Ovary (tissue), 9 donors: Measurements from ENCODE around the gene DNASE1L1. TPM values are rescaled to one million over a fixed set of nuclear protein-coding genes. Genes with fewer than 3 reads are reported as not detected.
A peak's percentile ranks its signal among the peaks of the same experiment; 100 is the strongest.

Source experiments
- DNase-seq, 5 donors: peaks; one replicate each; pipeline ENCODE4 v3.0.0-alpha.2; 2019 to 2020
- H3K27ac ChIP-seq, 2 donors: fragments of 200-600 bp; one replicate each; pipeline versions ENCODE4 v1.5.1 to v1.8.0; 2019 to 2022
- H3K27me3 ChIP-seq: fragments of 200-600 bp; one replicate; pipeline ENCODE4 v1.8.0; 2022
- H3K36me3 ChIP-seq: fragments of 200-600 bp; sonication (generic); one replicate; pipeline ENCODE4 v1.5.1; 2019
- H3K4me1 ChIP-seq: one replicate; pipeline ENCODE4 v1.8.1; 2013; ENCODE audit warnings: mild to moderate bottlenecking, moderate library complexity; ENCODE audit not compliant: insufficient read depth
- H3K4me3 ChIP-seq: fragments of 200-600 bp; sonication (generic); one replicate; pipeline ENCODE4 v1.5.1; 2017
- H3K9me3 ChIP-seq, 2 donors: fragments of 200-600 bp in 1 of 2; sonication (generic) in 1 of 2; one replicate each; pipeline versions ENCODE4 v1.5.1 to v1.8.1; 2013 to 2019; ENCODE audit warnings: mild to moderate bottlenecking in 1 of 2, moderate library complexity in 1 of 2
- CTCF ChIP-seq, 3 donors: fragments of 450-650 bp in 2 of 3; fragments of 200-600 bp in 1 of 3; IDR thresholded peaks; one replicate each; pipeline versions ENCODE4 v1.5.1 to v1.8.0; 2016 to 2022; ENCODE audit warnings: antibody characterized with exemption in 3 of 3, mild to moderate bottlenecking in 1 of 3
- EP300 ChIP-seq: sonication (generic); formaldehyde crosslinking; IDR thresholded peaks from one replicate; pipeline ENCODE4 v1.6.1; 2017; ENCODE audit warnings: antibody characterized with exemption
- POLR2A ChIP-seq: fragments of 450-650 bp; IDR thresholded peaks from one replicate; pipeline ENCODE4 v1.6.1; 2017; ENCODE audit warnings: antibody characterized with exemption, mild to moderate bottlenecking, moderate library complexity
- WGBS, 3 donors: extraction: QIAGEN DNeasy Blood & Tissue Kit in 1 of 3; methylation state at CpG; one replicate each; pipeline versions ENCODE4 v1.1.5 to v1.1.7; 2013 to 2017; 5-methylcytosine and 5-hydroxymethylcytosine counted together
- intact Hi-C, 4 donors: fragments of 100-400 bp; cut with DNase I; formaldehyde crosslinking; loops; one replicate each; pipeline versions ENCODE4 v1.11.0 to v1.15.1; 2022 to 2023
- polyA plus RNA-seq, 2 donors: library from polyadenylated mRNA; stranded (reverse); fragments of 200-250 nt in 1 of 2; fragments of 350-450 nt in 1 of 2; fragmentation: Illumina TruSeq in 1 of 2; extraction: RNeasy Lipid Tissue Mini Kit (QIAGEN cat#74804) in 1 of 2; gene quantifications; one replicate each; pipeline ENCODE4 v1.2.3, GENCODE V29; 2013 to 2014
- total RNA-seq, 7 donors: library from RNA; depleted of rRNA in 2 of 7; stranded (reverse); fragments of >200 nt in 2 of 7; fragmentation: NEBNext Ultra II Directional in 3 of 7; extraction: Animal tissue kit (Norgen Biotek cat#: 25700) in 3 of 7; gene quantifications; one replicate each; pipeline versions ENCODE4 v1.1.0 to v1.2.4, GENCODE V29; 2016 to 2023
- donor health status: DM: no; HTN: no; CAD: no; lungs with moderate emphysema.
- donor health status: DM: no; HTN: no; CAD: no.
- donor health status: Bipolar disorder and iron deficiency.
- donor health status: DM: yes; HTN: yes; CAD: no.
- donor health status: DM: no; HTN: no; CAD: no.
- donor health status: DM: yes; HTN: yes; CAD: no.

DNASE1L1 gene
- total and polyA plus RNA-seq, 9 donors = 11.9 to 21.4 (median 17.2) TPM

- Histone ChIP-seq H3K27me3 (no peaks in the 10 kb centered on the region), H3K27ac (peak overlapping the region in 1 of 2 donors; percentile 16), H3K36me3 (no peaks in the 10 kb centered on the region), H3K4me1 (peaks cover 8% of the 10 kb centered on the region), H3K9me3 (no peaks in the 10 kb centered on the region), H3K4me3 (no peak overlapping the region)
- intact Hi-C loops = no loop called here
- TF ChIP-seq POLR2A (no peak), EP300 (no peak), CTCF (IDR thresholded peaks at IDR 0.05) (no peak)
- DNase-seq = no peak
- WGBS, 3 donors = 59 to 83% (median 74%) methylated on average over 8 to 11 of the region's 11 CpGs
Observed at GRCh38 chrX:154366666-154367055, 42.4 kb downstream of the DNASE1L1 start.

GRCh38 chrX:154365997-154366665 lies 42.9 kb downstream of the DNASE1L1 start:
- H3K36me3 ChIP-seq = no peaks in the 10 kb centered on the region
- H3K27ac ChIP-seq = no peak overlapping the region
- intact Hi-C loops = no loop called here
- peaks cover 8% of the 10 kb centered on the region for H3K4me1 ChIP-seq
- WGBS, 3 donors = 76 to 77% (median 77%) methylated on average over 31 to 32 of the region's 32 CpGs
- TF ChIP-seq EP300 = no peak
- no peak overlapping the region for H3K4me3 ChIP-seq
- H3K27me3 ChIP-seq = no peaks in the 10 kb centered on the region
- DNase-seq = no peak
- H3K9me3 ChIP-seq = no peaks in the 10 kb centered on the region

GRCh38 chrX:154365052-154365600 lies 43.9 kb downstream of the DNASE1L1 start:
- Histone ChIP-seq H3K27me3 (no peaks in the 10 kb centered on the region), H3K27ac (no peak overlapping the region), H3K4me1 (peaks cover 8% of the 10 kb centered on the region), H3K4me3 (no peak overlapping the region), H3K9me3 (no peaks in the 10 kb centered on the region), H3K36me3 (no peaks in the 10 kb centered on the region)
- no peak for DNase-seq
- WGBS, 3 donors = 64 to 75% (median 67%) methylated on average over 20 of the region's 20 CpGs
- TF ChIP-seq EP300 (no peak), CTCF (IDR thresholded peaks at IDR 0.05) (no peak)
- intact Hi-C loops = no loop called here

GRCh38 chrX:154363706-154364439 lies 45.2 kb downstream of the DNASE1L1 start:
- 69 to 73% (median 72%) methylated on average over 18 to 20 of the region's 20 CpGs for WGBS, 3 donors
- H3K36me3 ChIP-seq = no peaks in the 10 kb centered on the region
- no peaks in the 10 kb centered on the region for H3K9me3 ChIP-seq
- H3K4me3 ChIP-seq = no peak overlapping the region
- no peak overlapping the region for H3K27ac ChIP-seq
- H3K4me1 ChIP-seq = peaks cover 8% of the 10 kb centered on the region
- no peaks in the 10 kb centered on the region for H3K27me3 ChIP-seq
- TF ChIP-seq EP300 (no peak), POLR2A (no peak), CTCF (IDR thresholded peaks at IDR 0.05) (no peak)
- DNase-seq = no peak
- intact Hi-C loops = no loop called here
